ENCODE measurements around the gene CEP43. TPM values are rescaled to one million over a fixed set of nuclear protein-coding genes. Genes with fewer than 3 reads are reported as not detected.
A peak's percentile ranks its signal among the peaks of the same experiment; 100 is the strongest.

Gene CEP43
- total RNA-seq, 1 donor from 2014 or later: 18.8 TPM

GRCh38 chr6:166969390-166970002 is 29.7 kb upstream of the CEP43 start:
- no peak for DNase-seq (ENCODE audit: low spot score)

GRCh38 chr6:166970091-166970490 is 29.1 kb upstream of the CEP43 start:
- DNase-seq (ENCODE audit: low spot score): no peak

- no peak for DNase-seq (ENCODE audit: low spot score)
Measured at GRCh38 chr6:166970776-166971175, 28.4 kb upstream of the CEP43 start.

DNA sequence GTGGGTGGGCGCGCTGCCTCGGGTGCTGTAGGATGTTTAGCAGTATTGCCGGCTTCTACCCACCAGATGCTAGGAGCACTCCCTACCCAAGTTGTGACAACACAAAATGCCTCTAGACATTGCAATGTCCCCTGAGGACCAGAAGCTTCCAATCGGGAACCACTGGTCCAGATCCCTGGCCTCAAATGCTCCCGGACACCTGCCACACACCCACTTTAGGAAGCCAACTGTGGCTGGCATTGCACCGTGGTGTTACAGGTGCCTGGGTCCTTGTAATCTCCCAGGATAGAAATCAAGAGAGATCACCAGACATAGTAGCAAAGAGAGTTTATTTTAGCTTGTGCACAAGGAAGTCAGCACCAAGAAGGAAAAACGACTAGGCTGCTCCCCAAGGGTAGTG is 27.9 kb upstream of the CEP43 start:
- no peak for DNase-seq (ENCODE audit: low spot score)

GRCh38 chr6:166972101-166972500 is 27.1 kb upstream of the CEP43 start:
- no peak for DNase-seq (ENCODE audit: low spot score)

DNA sequence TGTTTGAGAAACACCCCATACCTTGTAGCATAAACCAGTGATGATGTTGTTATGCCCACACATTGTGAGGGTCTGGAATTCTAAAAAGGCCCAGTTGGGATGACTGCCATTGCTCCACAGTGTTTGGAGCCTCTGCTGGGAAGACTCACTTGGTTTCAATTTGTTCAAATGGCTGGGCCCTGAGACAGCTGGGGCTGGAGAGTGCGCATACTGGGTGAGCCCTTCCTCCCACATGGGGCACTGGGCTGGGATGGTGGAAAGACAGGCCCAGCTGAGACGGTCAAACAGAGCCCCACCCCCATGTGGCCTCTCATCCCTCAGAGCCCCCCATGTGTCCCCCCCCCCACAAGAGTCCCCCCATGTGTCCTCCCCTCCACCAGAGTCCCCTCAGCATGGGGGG is 22.6 kb upstream of the CEP43 start:
- DNase-seq (ENCODE audit: low spot score): no peak

DNA sequence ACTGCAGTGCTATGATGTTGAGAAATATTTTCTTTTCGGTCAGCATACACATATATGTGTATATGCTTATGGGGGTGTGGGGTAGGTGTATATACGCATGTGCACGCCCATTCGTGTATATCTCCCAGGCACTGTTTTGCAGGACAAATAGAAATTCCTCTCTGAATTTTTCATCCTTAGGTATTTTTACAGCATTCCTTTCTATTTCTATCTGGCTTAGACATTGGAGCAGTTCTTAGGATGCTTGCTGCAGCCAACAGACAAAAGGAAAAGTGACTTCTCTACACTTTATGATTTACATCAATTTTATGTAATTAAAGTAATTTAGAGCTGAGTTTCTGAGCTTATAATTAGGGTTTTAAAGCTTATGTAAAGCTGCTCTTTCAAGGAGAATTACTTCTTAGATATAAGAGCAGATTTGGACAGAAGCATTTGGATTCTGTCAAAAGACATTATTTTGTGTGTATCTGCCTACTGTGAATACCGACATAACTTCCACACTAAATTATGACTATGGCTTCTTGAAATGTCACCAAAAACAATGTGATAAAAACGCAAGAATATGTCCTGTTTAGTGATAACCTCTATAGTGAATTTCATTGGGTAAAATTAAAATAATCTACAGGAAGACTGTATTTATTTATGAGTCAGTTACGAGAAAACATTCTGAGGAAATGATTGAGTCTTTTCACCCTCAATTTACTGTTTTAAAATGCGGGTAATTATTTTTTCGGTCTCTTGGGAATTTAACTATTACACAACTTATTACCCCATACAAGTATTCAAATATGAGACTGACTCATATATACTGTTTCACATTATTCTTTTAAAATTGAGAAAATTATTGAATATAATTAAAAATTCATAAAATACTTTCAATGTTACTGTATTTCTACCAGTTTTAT is 21.3 kb upstream of the CEP43 start:
- DNase-seq (ENCODE audit: low spot score): no peak

DNA sequence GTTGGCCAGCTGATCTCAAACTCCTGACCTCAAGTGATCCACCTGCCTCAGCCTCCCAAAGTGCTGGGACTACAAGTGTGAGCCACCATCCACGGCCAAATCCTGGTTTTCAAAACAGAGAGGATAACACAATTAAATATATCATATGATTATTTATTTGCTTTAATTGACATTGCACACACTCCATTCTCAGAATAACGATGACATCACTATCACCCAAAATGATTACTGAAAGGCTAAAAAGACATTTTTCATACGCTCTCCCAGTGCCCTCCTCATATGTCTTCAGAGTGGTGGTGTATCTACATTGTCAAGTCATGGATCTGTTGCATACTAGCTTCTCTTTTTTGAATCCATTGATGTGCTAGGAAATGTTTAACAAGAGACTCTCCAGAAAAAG is 18.5 kb upstream of the CEP43 start:
- no peak for DNase-seq (ENCODE audit: low spot score)

- no peak for DNase-seq (ENCODE audit: low spot score)
Measured at GRCh38 chr6:166987448-166987847, 11.7 kb upstream of the CEP43 start.

DNA sequence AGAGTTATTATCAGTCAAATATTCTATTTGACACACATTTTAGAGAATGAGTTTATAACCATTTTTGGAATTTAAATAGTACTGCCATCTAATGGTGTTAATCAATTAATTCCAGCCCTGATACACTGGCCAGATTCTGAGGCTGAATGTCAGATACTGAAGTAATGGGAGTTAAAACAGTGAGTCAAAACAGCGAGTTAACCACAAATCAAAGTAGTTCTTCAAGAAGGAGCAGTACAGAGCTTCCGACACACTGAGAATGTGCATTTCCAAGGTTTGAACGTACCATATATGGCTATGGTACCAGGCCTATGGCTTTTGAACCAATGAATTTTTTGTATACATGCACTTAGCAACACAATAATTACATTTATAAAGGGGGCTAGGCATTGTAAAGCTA is 11.3 kb upstream of the CEP43 start:
- no peak for DNase-seq (ENCODE audit: low spot score)

- no peak for DNase-seq (ENCODE audit: low spot score)
Measured at GRCh38 chr6:166988674-166989201, 10.5 kb upstream of the CEP43 start.

DNA sequence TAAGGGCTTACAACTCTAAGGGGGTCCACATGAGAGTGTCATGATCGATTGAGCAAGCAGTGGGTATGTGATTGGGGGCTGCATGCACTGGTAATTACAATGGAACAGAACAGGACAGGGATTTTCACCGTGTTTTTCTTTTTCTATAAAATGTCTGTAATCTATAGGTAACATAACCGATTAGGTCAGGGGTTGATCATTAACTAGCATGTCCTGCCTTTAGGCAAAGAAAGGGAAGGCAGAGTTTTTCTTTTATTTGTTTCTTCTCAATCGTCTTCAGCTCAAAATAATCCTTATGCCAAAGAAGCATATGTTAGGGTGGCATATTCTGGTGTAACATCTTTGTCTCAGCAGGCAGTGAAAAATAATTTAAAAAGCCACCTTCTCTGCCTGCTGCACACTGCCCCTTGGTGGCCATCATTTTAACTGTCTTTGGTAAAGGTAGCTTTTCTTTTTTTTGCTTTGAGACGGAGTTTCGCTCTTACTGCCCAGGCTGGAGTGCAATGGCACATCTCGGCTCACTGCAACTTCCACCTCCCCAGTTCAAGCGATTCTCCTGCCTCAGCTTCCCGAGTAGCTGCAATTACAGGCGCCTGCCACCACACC is 9.7 kb upstream of the CEP43 start:
- DNase-seq (ENCODE audit: low spot score): peak; percentile 25

GRCh38 chr6:166996406-166996805 is 2.8 kb upstream of the CEP43 start:
- no peak for DNase-seq (ENCODE audit: low spot score)

GRCh38 chr6:166997348-166997747 is 1.8 kb upstream of the CEP43 start:
- DNase-seq (ENCODE audit: low spot score): no peak

- DNase-seq (ENCODE audit: low spot score): peak; percentile 67
Measured at GRCh38 chr6:166997768-166998255, 1.4 kb upstream of the CEP43 start.

DNA sequence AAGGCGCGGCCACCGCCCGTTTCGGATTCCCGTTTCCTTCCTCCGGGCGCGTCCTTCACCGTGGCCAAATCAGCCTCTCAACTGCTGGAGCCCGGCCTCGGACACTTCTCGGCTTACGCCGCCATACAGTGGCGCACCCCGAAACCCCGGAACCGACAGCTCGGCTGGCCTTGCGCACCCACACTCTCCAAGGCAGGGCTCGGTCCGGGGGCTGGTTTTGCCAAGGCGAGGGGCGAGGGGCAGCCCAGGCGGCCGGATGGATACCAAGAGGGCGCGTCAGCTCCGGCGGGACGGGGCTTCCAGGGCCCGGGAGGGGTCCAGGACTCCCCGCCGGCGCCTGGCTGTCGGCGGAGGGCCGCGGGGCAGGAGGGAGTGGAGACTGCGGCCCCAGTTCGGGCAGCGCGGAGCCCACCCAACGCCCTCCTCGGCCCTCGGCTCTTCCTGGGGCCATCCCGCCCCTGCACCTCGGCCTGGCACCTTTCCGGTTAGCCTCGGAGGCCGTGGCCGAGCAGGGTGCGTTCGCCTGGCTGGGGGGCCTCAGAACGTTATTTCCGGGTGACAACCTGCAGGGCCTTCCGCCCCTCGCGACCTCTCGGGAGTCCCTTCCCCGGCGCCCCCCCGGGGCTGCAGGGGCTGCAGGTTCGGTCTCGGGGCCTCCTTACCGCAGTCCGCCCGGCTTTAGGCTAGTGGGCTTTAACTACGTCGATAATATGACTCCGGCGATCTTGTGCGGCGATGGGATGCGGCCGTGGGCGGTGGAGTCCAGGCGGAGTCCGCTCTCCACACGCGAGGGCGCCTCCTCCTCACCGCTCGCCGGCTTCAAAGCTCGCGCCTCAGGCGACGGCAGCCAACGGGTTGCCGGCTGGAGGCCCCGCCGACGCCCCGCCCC is 697 bp upstream of the CEP43 start:
- DNase-seq (ENCODE audit: low spot score): no peak

GRCh38 chr6:166999884-167000253 is 672 bp downstream of the CEP43 start:
- peak; percentile 25 for DNase-seq (ENCODE audit: low spot score)

- no peak for DNase-seq (ENCODE audit: low spot score)
Measured at GRCh38 chr6:167000759-167001158, 1.6 kb downstream of the CEP43 start.

DNA sequence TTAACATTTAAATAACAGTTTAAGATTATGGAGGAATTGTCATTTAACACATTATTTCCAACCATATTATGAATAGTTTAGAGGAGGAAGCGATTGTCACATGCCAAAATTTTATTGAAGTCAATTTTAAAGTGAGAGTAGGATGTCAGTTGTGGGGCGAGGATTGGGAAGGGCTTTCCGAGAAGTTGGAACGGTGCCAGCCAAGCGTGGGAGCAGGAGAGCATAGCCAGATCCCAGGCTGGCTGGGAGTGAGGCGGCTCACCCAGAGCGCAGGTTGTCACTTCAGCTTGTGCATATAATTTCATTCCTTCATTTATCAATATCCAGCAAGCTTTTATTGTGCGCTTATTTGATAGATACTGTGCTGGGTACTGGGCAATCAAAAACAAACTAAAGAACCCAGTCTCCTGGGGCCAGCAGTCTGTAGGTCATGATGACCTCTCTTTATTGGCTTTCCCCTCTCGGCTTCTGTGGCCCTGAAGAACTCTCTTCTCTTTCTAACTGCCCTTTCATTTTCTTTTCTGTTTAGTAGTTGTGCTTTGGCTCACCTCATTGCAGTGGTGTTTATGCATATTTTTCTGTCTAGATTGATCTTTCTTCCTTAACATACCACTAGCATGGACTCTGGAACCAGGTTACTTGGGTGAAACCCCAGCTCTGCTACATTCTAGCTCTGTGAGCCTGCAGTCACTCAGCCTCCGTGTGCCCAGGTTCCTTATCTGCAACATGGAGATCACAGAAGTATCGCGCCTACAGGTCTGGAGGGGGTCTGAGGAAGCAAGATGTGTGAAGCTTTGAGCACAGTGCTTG is 6.4 kb downstream of the CEP43 start:
- DNase-seq (ENCODE audit: low spot score): no peak

GRCh38 chr6:167007985-167008384 is 8.8 kb downstream of the CEP43 start:
- DNase-seq (ENCODE audit: low spot score): no peak

DNA sequence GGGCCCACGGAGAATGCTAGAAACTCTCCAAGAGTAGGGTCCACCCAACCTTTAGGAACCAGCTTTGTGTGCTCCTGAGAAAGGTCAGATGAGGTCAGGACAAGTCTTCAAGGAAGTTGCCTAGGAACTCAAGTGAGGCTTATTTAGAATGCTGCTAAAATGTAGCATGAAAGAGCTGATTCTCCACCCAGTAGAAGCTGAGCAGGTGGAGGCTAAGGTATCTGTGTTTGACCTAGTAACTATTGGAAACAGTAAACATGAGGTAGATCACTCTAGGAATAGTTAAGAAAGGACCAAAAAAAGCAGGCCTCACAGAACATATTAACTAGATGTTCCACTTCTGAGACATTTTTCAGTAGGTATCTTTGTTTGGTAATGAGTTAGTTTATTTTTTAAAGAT is 13.9 kb downstream of the CEP43 start:
- DNase-seq (ENCODE audit: low spot score): no peak
